Heart right ventricle (tissue), 16 donors: ENCODE measurements around the gene ZFAND6. TPM values are rescaled to one million over a fixed set of nuclear protein-coding genes. Genes with fewer than 3 reads are reported as not detected.

Experiments used
- ATAC-seq, 8 donors: fragments of 200-7000 bp; cut with Tn5 transposase; one replicate each; pipeline ENCODE4 v1.9.1; 2020; ENCODE audit warnings: mild to moderate bottlenecking in 8 of 8, moderate library complexity in 8 of 8, moderate number of reproducible peaks in 1 of 8
- DNase-seq, 2 donors: peaks; one replicate each; pipeline ENCODE4 v3.0.0-alpha.2; 2020
- H3K27ac ChIP-seq, 10 donors: fragments of 200-600 bp; sonication (generic) in 2 of 10; one replicate each; pipeline versions ENCODE4 v1.5.0 to v1.8.0; 2020 to 2022; ENCODE audit warnings: mild to moderate bottlenecking in 3 of 10
- H3K27me3 ChIP-seq, 7 donors: fragments of 200-600 bp; one replicate each; pipeline ENCODE4 v1.8.0; 2021 to 2022; ENCODE audit warnings: mild to moderate bottlenecking in 2 of 7
- H3K36me3 ChIP-seq, 9 donors: fragments of 200-600 bp; sonication (generic) in 1 of 9; one replicate each; pipeline versions ENCODE4 v1.5.0 to v1.8.0; 2020 to 2022; ENCODE audit warnings: mild to moderate bottlenecking in 2 of 9
- H3K4me1 ChIP-seq, 9 donors: fragments of 200-600 bp; sonication (generic) in 1 of 9; one replicate each; pipeline versions ENCODE4 v1.5.0 to v1.8.0; 2020 to 2022; ENCODE audit warnings: mild to moderate bottlenecking in 4 of 9
- H3K4me3 ChIP-seq, 10 donors: fragments of 200-600 bp; sonication (generic) in 2 of 10; one replicate each; pipeline versions ENCODE4 v1.5.0 to v1.8.0; 2020 to 2022; ENCODE audit warnings: mild to moderate bottlenecking in 7 of 10, moderate library complexity in 2 of 10
- H3K9me3 ChIP-seq, 11 donors: fragments of 200-600 bp in 10 of 11; sonication (generic) in 2 of 11; one replicate each; pipeline versions ENCODE4 v1.5.0 to v1.8.0; 2013 to 2022; ENCODE audit warnings: mild to moderate bottlenecking in 2 of 11, control low read depth in 1 of 11, moderate library complexity in 1 of 11
- WGBS, 2 donors: extraction: QIAGEN DNeasy Blood & Tissue Kit; methylation state at CpG; one replicate each; pipeline ENCODE4 v1.1.7; 2013; ENCODE audit warnings: inconsistent platforms in 1 of 2; 5-methylcytosine and 5-hydroxymethylcytosine counted together
- intact Hi-C, 10 donors: fragments of 100-400 bp; cut with DNase I; formaldehyde crosslinking; loops; one replicate each; pipeline versions ENCODE4 v1.11.1 to v1.14.2; 2022
- polyA plus RNA-seq, 2 donors: library from polyadenylated mRNA; stranded (reverse); fragments of 200-250 nt; gene quantifications; one replicate each; pipeline ENCODE4 v1.2.3, GENCODE V29; 2013
- total RNA-seq, 10 donors: library from RNA; stranded (reverse); fragmentation: NEBNext Ultra II Directional in 3 of 10; extraction: Animal tissue kit (Norgen Biotek cat#: 25700) in 3 of 10; gene quantifications; one replicate each; pipeline versions ENCODE4 v1.2.1 to v1.2.4, GENCODE V29; 2021 to 2023
- TF ChIP-seq, protein P1 (sequence below), 9 donors: fragments of 200-600 bp; sonication (generic) in 2 of 9; IDR thresholded peaks; one replicate each; pipeline versions ENCODE4 v1.5.0 to v1.8.0; 2021 to 2022; ENCODE audit warnings: antibody characterized with exemption in 9 of 9, mild to moderate bottlenecking in 5 of 9, moderate library complexity in 1 of 9
- donor health status: Arrhythmogenic right ventricular cardiomyopathy.
- donor health status: ischemic (EF 13 %, LVEDD 7.1; RV severe dilation, severe dysfunction).
- donor health status: healthy with polysubstance abuse.
- donor health status: DM: no; HTN: yes; CAD: no.
- donor health status: DM: no; HTN: no; CAD: no.
- donor health status: ischemic (EF 25% LVEDD 6.9; RV normal size, moderate dysfunction).
- donor health status: ischemic (EF 25% LVEDD 5.7; RV mildly dilated, moderate dysfunction).
- donor health status: healthy.
- donor health status: DM: yes; HTN: yes; CAD: no.
- donor health status: Ischemic cardiomyopathy.
- donor health status: ischemic (EF 35%, LVEDD 5.7; RV mildly dilated, moderate dysfunction).
- donor health status: nonischemic (EF 11% LVEDD 7.7; RV severe dilation, severe dysfunction).
- donor health status: DM: yes; HTN: yes; CAD: no.
- donor health status: PGD.
- donor health status: ischemic (EF 29% LVEDD 5.4; RV normal size, mild dysfunction).
- donor health status: nonischemic (EF 23%, LVEDD 6.1; RV moderate dilation, normal function).

ZFAND6 gene
- total and polyA plus RNA-seq, 12 donors = 34.5 to 89.5 (median 72.7) TPM

DNA sequence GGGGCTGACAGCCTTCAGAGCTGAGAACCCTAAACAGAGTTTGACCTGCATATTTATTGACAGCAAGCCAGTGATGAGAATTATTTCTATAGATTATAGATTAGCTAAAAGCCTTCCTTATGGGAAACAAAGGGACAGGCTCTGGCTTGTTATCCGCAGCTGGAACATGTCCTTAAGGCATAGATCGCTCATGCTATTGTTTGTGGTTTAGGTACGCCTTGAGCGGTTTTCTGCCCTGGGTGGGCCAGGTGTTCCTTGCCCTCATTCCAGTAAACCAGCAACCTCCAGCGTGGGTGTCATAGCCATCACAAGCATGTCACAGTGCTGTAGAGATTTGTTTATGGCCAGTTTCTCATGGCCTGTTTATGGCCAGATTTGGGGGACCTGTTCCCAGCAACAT is 83.2 kb downstream of the ZFAND6 start:
- 93 to 94% methylated on average over 5 of the region's 5 CpGs for WGBS, 2 donors
- Histone ChIP-seq H3K9me3 (no peaks in the 10 kb centered on the region), H3K36me3 (peaks cover 0 to 7% (median 0%) of the 10 kb centered on the region in 9 donors), H3K27ac (no peak overlapping the region), H3K4me1 (no peaks in the 10 kb centered on the region), H3K27me3 (no peaks in the 10 kb centered on the region), H3K4me3 (no peak overlapping the region)
- TF ChIP-seq, protein P1, sequence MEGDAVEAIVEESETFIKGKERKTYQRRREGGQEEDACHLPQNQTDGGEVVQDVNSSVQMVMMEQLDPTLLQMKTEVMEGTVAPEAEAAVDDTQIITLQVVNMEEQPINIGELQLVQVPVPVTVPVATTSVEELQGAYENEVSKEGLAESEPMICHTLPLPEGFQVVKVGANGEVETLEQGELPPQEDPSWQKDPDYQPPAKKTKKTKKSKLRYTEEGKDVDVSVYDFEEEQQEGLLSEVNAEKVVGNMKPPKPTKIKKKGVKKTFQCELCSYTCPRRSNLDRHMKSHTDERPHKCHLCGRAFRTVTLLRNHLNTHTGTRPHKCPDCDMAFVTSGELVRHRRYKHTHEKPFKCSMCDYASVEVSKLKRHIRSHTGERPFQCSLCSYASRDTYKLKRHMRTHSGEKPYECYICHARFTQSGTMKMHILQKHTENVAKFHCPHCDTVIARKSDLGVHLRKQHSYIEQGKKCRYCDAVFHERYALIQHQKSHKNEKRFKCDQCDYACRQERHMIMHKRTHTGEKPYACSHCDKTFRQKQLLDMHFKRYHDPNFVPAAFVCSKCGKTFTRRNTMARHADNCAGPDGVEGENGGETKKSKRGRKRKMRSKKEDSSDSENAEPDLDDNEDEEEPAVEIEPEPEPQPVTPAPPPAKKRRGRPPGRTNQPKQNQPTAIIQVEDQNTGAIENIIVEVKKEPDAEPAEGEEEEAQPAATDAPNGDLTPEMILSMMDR (IDR thresholded peaks at IDR 0.05) = no peak
- intact Hi-C loops = no loop called here
- ATAC-seq (no peak), DNase-seq (no peak)

DNA sequence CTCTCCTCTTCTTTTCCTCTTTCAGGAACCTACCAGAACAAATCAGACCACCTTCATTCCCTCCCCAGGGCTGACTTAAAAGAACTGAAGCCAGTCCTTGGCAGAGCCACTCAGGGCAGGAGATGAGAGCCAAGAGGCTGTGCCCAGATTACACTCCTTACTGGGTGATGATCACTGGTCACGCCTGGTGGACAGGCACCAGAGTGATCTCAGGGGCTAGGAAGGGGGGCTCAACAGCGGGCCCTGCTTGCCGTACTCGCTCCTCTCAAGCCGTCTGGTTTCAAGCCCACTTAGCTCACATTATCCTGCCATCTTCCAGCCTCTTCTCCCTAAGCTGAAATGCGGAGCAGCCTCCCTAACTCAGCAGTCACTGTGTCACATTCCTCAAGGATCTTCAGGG is 91.7 kb downstream of the ZFAND6 start:
- H3K27ac ChIP-seq = no peak overlapping the region
- H3K36me3 ChIP-seq = no peaks in the 10 kb centered on the region
- DNase-seq (no peak), ATAC-seq (no peak)
- intact Hi-C loops = loop anchor here in 8 of 10 donors (5.0 to 10.0 kb wide), 6 partner anchors 79 to 256 kb away; partner anchors contain the start of genes ZFAND6 (in 4 of the 8) and MTHFS (in 2 of the 8)
- no peak overlapping the region for H3K4me3 ChIP-seq
- H3K27me3 ChIP-seq = no peaks in the 10 kb centered on the region
- H3K9me3 ChIP-seq = no peaks in the 10 kb centered on the region
- TF ChIP-seq, protein P1 (IDR thresholded peaks at IDR 0.05) = no peak
- 54 to 68% methylated on average over 6 of the region's 6 CpGs for whole genome bisulfite sequencing, 2 donors
- H3K4me1 ChIP-seq = peaks cover 6 to 34% (median 20%) of the 10 kb centered on the region in 9 donors

- peak overlapping the region in 5 of 10 donors; percentile 45 to 60 (median 52) for H3K27ac ChIP-seq
- ATAC-seq (no peak), DNase-seq (no peak)
- TF ChIP-seq, protein P1 (IDR thresholded peaks at IDR 0.05) = no peak
- no peaks in the 10 kb centered on the region for H3K9me3 ChIP-seq
- H3K4me1 ChIP-seq = peaks cover 6 to 38% (median 20%) of the 10 kb centered on the region in 9 donors
- H3K27me3 ChIP-seq = no peaks in the 10 kb centered on the region
- intact Hi-C loops = loop anchor here in 8 of 10 donors (5.0 to 10.0 kb wide), 6 partner anchors 79 to 257 kb away; partner anchors contain the start of genes ZFAND6 (in 4 of the 8) and MTHFS (in 2 of the 8)
- H3K36me3 ChIP-seq = no peaks in the 10 kb centered on the region
- peak overlapping the region in 4 of 10 donors; percentile 69 to 84 (median 76) for H3K4me3 ChIP-seq
- 28 to 35% methylated on average over 3 of the region's 3 CpGs for WGBS, 2 donors
Measured at GRCh38 chr15:80151576-80151975, 92.1 kb downstream of the ZFAND6 start.

DNA sequence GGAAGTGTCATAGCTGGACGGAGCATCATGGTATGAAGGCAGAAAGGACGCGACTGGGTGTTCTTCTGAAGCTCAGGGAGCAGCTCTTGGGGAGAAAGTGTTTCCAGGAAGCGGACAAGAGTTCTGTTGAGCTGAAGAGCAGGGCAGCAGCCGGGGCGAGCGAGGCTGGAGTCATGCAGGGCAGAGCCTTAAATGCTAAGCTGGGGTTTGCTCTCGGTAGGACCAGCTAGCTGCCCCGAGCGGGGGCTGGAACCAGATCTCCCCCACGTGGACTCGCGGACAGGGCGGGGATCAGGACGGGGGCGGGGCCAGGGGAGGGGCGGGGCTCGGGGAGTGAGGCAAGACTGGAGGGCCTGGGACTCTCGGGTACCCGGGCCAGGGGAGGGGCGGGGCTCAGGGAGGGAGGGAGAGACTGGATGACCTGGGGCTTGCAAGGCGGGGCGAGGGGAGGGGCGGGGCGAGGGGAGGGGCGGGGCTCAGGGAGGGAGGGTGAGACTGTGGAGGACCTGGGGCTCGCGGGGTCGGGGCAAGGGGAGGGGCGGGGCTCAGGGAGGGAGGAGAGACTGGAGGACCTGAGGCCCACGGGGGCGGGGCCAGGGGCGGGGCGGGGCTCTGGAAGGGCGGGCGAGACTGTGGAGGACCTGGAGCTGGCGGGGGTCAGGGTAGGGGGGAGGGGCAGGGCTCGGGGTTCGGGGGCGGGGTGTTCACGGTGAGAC is 92.9 kb downstream of the ZFAND6 start:
- intact Hi-C loops = loop anchor here in 9 of 10 donors (1.0 to 10.0 kb wide), 7 partner anchors 80 to 258 kb away; partner anchors contain the start of genes ZFAND6 (in 4 of the 9) and MTHFS (in 2 of the 9)
- peaks cover 6 to 40% (median 20%) of the 10 kb centered on the region in 9 donors for H3K4me1 ChIP-seq
- peak; percentile 96 for DNase-seq
- TF ChIP-seq, protein P1 (IDR thresholded peaks at IDR 0.05) = no peak
- 1 to 2% methylated on average over 27 to 35 of the region's 41 CpGs for WGBS, 2 donors
- H3K4me3 ChIP-seq = peak overlapping the region; percentile 55 to 84 (median 72)
- H3K9me3 ChIP-seq = no peaks in the 10 kb centered on the region
- peak; percentile 86 to 94 (median 92) for ATAC-seq
- H3K36me3 ChIP-seq = no peaks in the 10 kb centered on the region
- no peaks in the 10 kb centered on the region for H3K27me3 ChIP-seq
- peak overlapping the region; percentile 11 to 82 (median 74) for H3K27ac ChIP-seq
